GM23338 (cell line): ENCODE results near the gene DMD. TPM values are rescaled to one million over a fixed set of nuclear protein-coding genes. Genes with fewer than 3 reads are reported as not detected.

Source experiments
- ATAC-seq: fragments of 200-7000 bp; cut with Tn5 transposase; 3 replicates; pipeline ENCODE4 v1.9.1; 2020
- DNase-seq: peaks from one replicate; pipeline ENCODE4 v3.0.0-alpha.2; 2015; ENCODE audit warnings: low spot score
- H2AFZ ChIP-seq: fragments of 200-600 bp; sonication (generic); 2 replicates; pipeline ENCODE4 v1.8.0; 2016; ENCODE audit warnings: antibody characterized with exemption, mild to moderate bottlenecking, moderate library complexity
- H3F3A ChIP-seq: fragments of 200-600 bp; sonication (generic); replicated peaks from 2 replicates; pipeline ENCODE4 v1.8.0; 2017; ENCODE audit warnings: antibody characterized with exemption, mixed run types, low read depth
- H3K27ac ChIP-seq: fragments of 200-600 bp; sonication (generic); 2 replicates; pipeline ENCODE4 v1.6.1; 2016; ENCODE audit warnings: low read depth
- H3K27me3 ChIP-seq: fragments of 200-600 bp; sonication (generic); 2 replicates; pipeline ENCODE4 v1.8.0; 2016; ENCODE audit warnings: mild to moderate bottlenecking, mixed run types, moderate library complexity; ENCODE audit not compliant: insufficient read depth
- H3K36me3 ChIP-seq: fragments of 200-600 bp; sonication (generic); 2 replicates; pipeline ENCODE4 v1.8.0; 2016; ENCODE audit warnings: mild to moderate bottlenecking; ENCODE audit not compliant: insufficient read depth
- H3K4me1 ChIP-seq: fragments of 200-600 bp; sonication (generic); 2 replicates; pipeline ENCODE4 v1.8.0; 2016; ENCODE audit warnings: mild to moderate bottlenecking, moderate library complexity; ENCODE audit not compliant: insufficient read depth
- H3K4me2 ChIP-seq: fragments of 200-600 bp; sonication (generic); 2 replicates; pipeline ENCODE4 v1.7.1; 2017; ENCODE audit warnings: mixed run types
- H3K4me3 ChIP-seq: fragments of 200-600 bp; sonication (generic); 2 replicates; pipeline ENCODE4 v1.6.1; 2016; ENCODE audit warnings: mixed run types
- H3K79me2 ChIP-seq: fragments of 200-600 bp; sonication (generic); replicated peaks from 2 replicates; pipeline ENCODE4 v1.8.0; 2017; ENCODE audit warnings: mild to moderate bottlenecking; ENCODE audit not compliant: insufficient read depth
- H3K9me2 ChIP-seq: fragments of 200-600 bp; sonication (generic); 2 replicates; pipeline ENCODE4 v1.8.0; 2017; ENCODE audit not compliant: insufficient read depth
- H4K20me1 ChIP-seq: fragments of 200-600 bp; sonication (generic); replicated peaks from 2 replicates; pipeline ENCODE4 v1.8.0; 2017; ENCODE audit warnings: mild to moderate bottlenecking; ENCODE audit not compliant: insufficient read depth
- H3K27ac Mint-ChIP-seq: 2 replicates; pipeline ENCODE4 v1.8.0; 2020; ENCODE audit warnings: inconsistent platforms, mild to moderate bottlenecking, moderate library complexity, mixed read lengths
- H3K27me3 Mint-ChIP-seq: 3 replicates; pipeline ENCODE4 v1.8.0; 2022; ENCODE audit warnings: low read depth, mild to moderate bottlenecking, moderate library complexity, mixed read lengths, inconsistent platforms; ENCODE audit not compliant: insufficient read depth, poor library complexity
- H3K36me3 Mint-ChIP-seq: 3 replicates; pipeline ENCODE4 v1.8.0; 2021; ENCODE audit warnings: low read depth, mild to moderate bottlenecking, inconsistent platforms, moderate library complexity, mixed read lengths
- H3K4me1 Mint-ChIP-seq: 3 replicates; pipeline ENCODE4 v1.8.0; 2020; ENCODE audit warnings: mild to moderate bottlenecking, inconsistent platforms, mixed read lengths
- H3K4me3 Mint-ChIP-seq: 3 replicates; pipeline ENCODE4 v1.8.0; 2021; ENCODE audit warnings: moderate library complexity, mild to moderate bottlenecking, inconsistent platforms, mixed read lengths
- H3K9me3 Mint-ChIP-seq: 3 replicates; pipeline ENCODE4 v1.8.0; 2020; ENCODE audit warnings: moderate library complexity, mild to moderate bottlenecking, inconsistent platforms, mixed read lengths
- POLR2AphosphoS5 ChIP-seq: IDR thresholded peaks from 2 replicates; pipeline ENCODE4 v1.6.1; 2016; ENCODE audit warnings: antibody characterized with exemption, low read depth
- STAT1 ChIP-seq: IDR thresholded peaks from one replicate; pipeline ENCODE4 v1.6.1; 2016; ENCODE audit warnings: antibody characterized with exemption; ENCODE audit not compliant: unreplicated experiment
- ZNF114 ChIP-seq: fragments of 250-450 bp; sonication (Bioruptor Pico); IDR thresholded peaks from 2 replicates; pipeline ENCODE4 v1.5.0; 2020; ENCODE audit warnings: mild to moderate bottlenecking, moderate library complexity
- ZNF462 ChIP-seq: fragments of 250-450 bp; sonication (Bioruptor Pico); IDR thresholded peaks from 2 replicates; pipeline ENCODE4 v1.5.0; 2020; ENCODE audit warnings: mild to moderate bottlenecking, moderate library complexity
- polyA plus RNA-seq: library from polyadenylated mRNA; unstranded; fragments of >200 nt; fragmentation: Nextera tagmentation; extraction: Ambion mirVana; gene quantifications from 2 replicates; pipeline ENCODE4 v1.2.1, GENCODE V29; 2016
- total RNA-seq: library from RNA; depleted of rRNA; stranded (reverse); fragments of >200 nt; shearing (Covaris generic); gene quantifications from 2 replicates; pipeline ENCODE4 v1.2.3, GENCODE V29; 2014
- TF ChIP-seq, protein P1 (sequence below): IDR thresholded peaks from one replicate; pipeline ENCODE4 v1.6.1; 2018; ENCODE audit warnings: antibody characterized with exemption; ENCODE audit not compliant: unreplicated experiment

DMD gene
- total and polyA plus RNA-seq, 2 experiments from 2014 or later = 4.5 to 7.6 TPM

DNA sequence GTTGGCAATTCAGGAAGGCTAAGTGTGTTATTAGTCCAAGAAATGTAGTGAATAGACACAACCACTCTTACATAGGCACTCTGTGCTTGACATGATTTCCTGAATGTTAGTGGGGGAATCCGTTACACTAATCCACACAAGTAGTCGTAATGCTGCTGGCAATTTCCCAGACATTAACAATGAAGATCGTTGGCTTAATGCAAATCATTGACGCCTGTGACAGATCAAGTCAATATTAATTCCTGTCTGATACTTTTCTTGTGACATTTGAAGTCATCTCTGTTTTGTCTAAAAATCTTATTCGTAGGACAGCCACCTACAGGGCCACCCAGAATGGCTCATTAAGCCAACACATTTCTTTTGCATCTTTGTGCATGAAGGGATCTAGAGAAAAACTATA is 1200.4 kb downstream of the DMD start:
- no peak for DNase-seq
- no peaks in the 10 kb centered on the region for H3K27me3 Mint-ChIP-seq

More for the DNA sequence above, 1200.4 kb downstream of the DMD start:
- TF ChIP-seq ZNF462 (CRISPR knock-in tag) (no peak), POLR2AphosphoS5 (no peak), ZNF114 (no peak), STAT1 (no peak)
- TF ChIP-seq, protein P1, sequence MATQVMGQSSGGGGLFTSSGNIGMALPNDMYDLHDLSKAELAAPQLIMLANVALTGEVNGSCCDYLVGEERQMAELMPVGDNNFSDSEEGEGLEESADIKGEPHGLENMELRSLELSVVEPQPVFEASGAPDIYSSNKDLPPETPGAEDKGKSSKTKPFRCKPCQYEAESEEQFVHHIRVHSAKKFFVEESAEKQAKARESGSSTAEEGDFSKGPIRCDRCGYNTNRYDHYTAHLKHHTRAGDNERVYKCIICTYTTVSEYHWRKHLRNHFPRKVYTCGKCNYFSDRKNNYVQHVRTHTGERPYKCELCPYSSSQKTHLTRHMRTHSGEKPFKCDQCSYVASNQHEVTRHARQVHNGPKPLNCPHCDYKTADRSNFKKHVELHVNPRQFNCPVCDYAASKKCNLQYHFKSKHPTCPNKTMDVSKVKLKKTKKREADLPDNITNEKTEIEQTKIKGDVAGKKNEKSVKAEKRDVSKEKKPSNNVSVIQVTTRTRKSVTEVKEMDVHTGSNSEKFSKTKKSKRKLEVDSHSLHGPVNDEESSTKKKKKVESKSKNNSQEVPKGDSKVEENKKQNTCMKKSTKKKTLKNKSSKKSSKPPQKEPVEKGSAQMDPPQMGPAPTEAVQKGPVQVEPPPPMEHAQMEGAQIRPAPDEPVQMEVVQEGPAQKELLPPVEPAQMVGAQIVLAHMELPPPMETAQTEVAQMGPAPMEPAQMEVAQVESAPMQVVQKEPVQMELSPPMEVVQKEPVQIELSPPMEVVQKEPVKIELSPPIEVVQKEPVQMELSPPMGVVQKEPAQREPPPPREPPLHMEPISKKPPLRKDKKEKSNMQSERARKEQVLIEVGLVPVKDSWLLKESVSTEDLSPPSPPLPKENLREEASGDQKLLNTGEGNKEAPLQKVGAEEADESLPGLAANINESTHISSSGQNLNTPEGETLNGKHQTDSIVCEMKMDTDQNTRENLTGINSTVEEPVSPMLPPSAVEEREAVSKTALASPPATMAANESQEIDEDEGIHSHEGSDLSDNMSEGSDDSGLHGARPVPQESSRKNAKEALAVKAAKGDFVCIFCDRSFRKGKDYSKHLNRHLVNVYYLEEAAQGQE = no peak
- Mint-ChIP-seq H3K9me3 (no peaks in the 10 kb centered on the region), H3K36me3 (no peaks in the 10 kb centered on the region), H3K4me1 (no peaks in the 10 kb centered on the region), H3K27ac (no peak overlapping the region), H3K4me3 (no peak overlapping the region)
- Histone ChIP-seq H3F3A (no peaks in the 10 kb centered on the region), H3K79me2 (no peaks in the 10 kb centered on the region), H3K4me1 (no peaks in the 10 kb centered on the region), H3K4me2 (no peak overlapping the region), H3K9me2 (no peaks in the 10 kb centered on the region), H3K4me3 (no peak overlapping the region), H4K20me1 (no peaks in the 10 kb centered on the region), H2AFZ (no peak overlapping the region), H3K36me3 (no peaks in the 10 kb centered on the region), H3K27me3 (no peaks in the 10 kb centered on the region), H3K27ac (no peak overlapping the region)
- no peak for ATAC-seq
